H9 (cell line): ENCODE data around the gene RABGEF1. TPM values are rescaled to one million over a fixed set of nuclear protein-coding genes. Genes with fewer than 3 reads are reported as not detected.

Source experiments
- DNase-seq: peaks from one replicate; pipeline ENCODE4 v3.0.0-alpha.2; 2017
- H2AFZ ChIP-seq: one replicate; pipeline ENCODE4 v1.6.1; 2013; ENCODE audit warnings: mild to moderate bottlenecking, low read length, control low read depth, moderate library complexity
- H2AK5ac ChIP-seq: 2 replicates; pipeline ENCODE4 v1.6.1; 2013; ENCODE audit warnings: low read length, control low read depth, mixed read lengths; ENCODE audit not compliant: insufficient read length
- H2BK120ac ChIP-seq: one replicate; pipeline ENCODE4 v1.6.1; 2013; ENCODE audit warnings: low read depth, mild to moderate bottlenecking, low read length, control low read depth, inconsistent platforms; ENCODE audit not compliant: poor library complexity, severe bottlenecking
- H2BK12ac ChIP-seq: 2 replicates; pipeline ENCODE4 v1.6.1; 2013; ENCODE audit warnings: low read length, control low read depth, mixed read lengths, low read depth; ENCODE audit not compliant: insufficient read length
- H2BK15ac ChIP-seq: 2 replicates; pipeline ENCODE4 v1.6.1; 2013; ENCODE audit warnings: low read depth, low read length, control low read depth
- H2BK20ac ChIP-seq: one replicate; pipeline ENCODE4 v1.6.1; 2013; ENCODE audit warnings: low read depth, mild to moderate bottlenecking, low read length, control low read depth, inconsistent platforms; ENCODE audit not compliant: poor library complexity, severe bottlenecking
- H2BK5ac ChIP-seq: 2 replicates; pipeline ENCODE4 v1.6.1; 2013; ENCODE audit warnings: low read length, control low read depth, mixed read lengths; ENCODE audit not compliant: insufficient read length
- H3K14ac ChIP-seq: 2 replicates; pipeline ENCODE4 v1.6.1; 2013; ENCODE audit warnings: low read length, control low read depth; ENCODE audit not compliant: insufficient read depth
- H3K18ac ChIP-seq: 2 replicates; pipeline ENCODE4 v1.6.1; 2013; ENCODE audit warnings: low read depth, mild to moderate bottlenecking, mixed read lengths, low read length, control low read depth; ENCODE audit not compliant: insufficient read length
- H3K23ac ChIP-seq: 2 replicates; pipeline ENCODE4 v1.6.1; 2013; ENCODE audit warnings: low read length, control low read depth, mixed read lengths, low read depth; ENCODE audit not compliant: insufficient read length
- H3K23me2 ChIP-seq: 2 replicates; pipeline ENCODE4 v1.6.1; 2013; ENCODE audit warnings: low read depth, mild to moderate bottlenecking, mixed read lengths, low read length, control low read depth; ENCODE audit not compliant: insufficient read length, poor library complexity, severe bottlenecking
- H3K27ac ChIP-seq: 2 replicates; pipeline ENCODE4 v1.5.1; 2013; ENCODE audit warnings: low read length, control low read depth, mixed read lengths, low read depth; ENCODE audit not compliant: insufficient read length
- H3K27me3 ChIP-seq: 2 replicates; pipeline ENCODE4 v1.6.1; 2013; ENCODE audit warnings: low read length, control low read depth, inconsistent platforms; ENCODE audit not compliant: insufficient read depth
- H3K4ac ChIP-seq: 2 replicates; pipeline ENCODE4 v1.6.1; 2013; ENCODE audit warnings: low read depth, mild to moderate bottlenecking, control low read depth, inconsistent platforms, low read length, moderate library complexity
- H3K4me1 ChIP-seq: 2 replicates; pipeline ENCODE4 v1.6.1; 2013; ENCODE audit warnings: low read length, control low read depth, inconsistent platforms; ENCODE audit not compliant: insufficient read depth
- H3K4me2 ChIP-seq: 2 replicates; pipeline ENCODE4 v1.6.1; 2013; ENCODE audit warnings: low read length, control low read depth, mixed read lengths; ENCODE audit not compliant: insufficient read length, insufficient read depth
- H3K56ac ChIP-seq: 2 replicates; pipeline ENCODE4 v1.6.1; 2013; ENCODE audit warnings: low read depth, mild to moderate bottlenecking, mixed read lengths, low read length, control low read depth; ENCODE audit not compliant: insufficient read length
- H3K79me1 ChIP-seq: 2 replicates; pipeline ENCODE4 v1.6.1; 2013; ENCODE audit warnings: low read depth, mild to moderate bottlenecking, moderate library complexity, low read length, control low read depth, inconsistent platforms; ENCODE audit not compliant: insufficient read depth, poor library complexity, severe bottlenecking
- H3K79me2 ChIP-seq: 2 replicates; pipeline ENCODE4 v1.6.1; 2013; ENCODE audit warnings: low read length, control low read depth, inconsistent platforms; ENCODE audit not compliant: insufficient read depth
- H3K9ac ChIP-seq: 2 replicates; pipeline ENCODE4 v1.6.1; 2013; ENCODE audit warnings: low read length, control low read depth, mixed read lengths; ENCODE audit not compliant: insufficient read length; ENCODE audit errors: extremely low read depth
- H3K9me3 ChIP-seq: one replicate; pipeline ENCODE4 v1.6.1; 2013; ENCODE audit warnings: low read depth, low read length, inconsistent platforms; ENCODE audit not compliant: control insufficient read depth
- H3T11ph ChIP-seq: one replicate; pipeline ENCODE4 v1.6.1; 2013; ENCODE audit warnings: mild to moderate bottlenecking, low read length, control low read depth, inconsistent platforms
- H4K20me1 ChIP-seq: one replicate; pipeline ENCODE4 v1.6.1; 2013; ENCODE audit not compliant: control insufficient read depth, insufficient read length, insufficient read depth
- H4K5ac ChIP-seq: 2 replicates; pipeline ENCODE4 v1.6.1; 2013; ENCODE audit warnings: low read depth, mild to moderate bottlenecking, mixed read lengths, low read length, control low read depth; ENCODE audit not compliant: insufficient read length
- H4K8ac ChIP-seq: replicated peaks from 2 replicates; pipeline ENCODE4 v1.6.1; 2013; ENCODE audit warnings: low read length, control low read depth, mixed read lengths, low read depth; ENCODE audit not compliant: insufficient read length
- H4K91ac ChIP-seq: 2 replicates; pipeline ENCODE4 v1.6.1; 2013; ENCODE audit warnings: low read depth, mild to moderate bottlenecking, moderate library complexity, mixed read lengths, low read length, control low read depth; ENCODE audit not compliant: insufficient read length
- H3K27ac Mint-ChIP-seq, 3 experiments: 2 replicates in 2 of 3; 3 replicates in 1 of 3; pipeline ENCODE4 v1.8.0; 2020 to 2021; ENCODE audit warnings: mixed read lengths in 3 of 3, mild to moderate bottlenecking in 1 of 3, moderate library complexity in 1 of 3
- H3K27me3 Mint-ChIP-seq: 2 replicates; pipeline ENCODE4 v1.8.0; 2021; ENCODE audit warnings: low read depth, mild to moderate bottlenecking, moderate library complexity, mixed read lengths
- H3K36me3 Mint-ChIP-seq, 3 experiments: 2 replicates in 2 of 3; 3 replicates in 1 of 3; pipeline ENCODE4 v1.8.0; 2020 to 2021; ENCODE audit warnings: low read depth in 3 of 3, mixed read lengths in 3 of 3; ENCODE audit not compliant: insufficient read depth in 1 of 3
- H3K4me1 Mint-ChIP-seq, 2 experiments: 2 replicates each; pipeline ENCODE4 v1.8.0; 2020; ENCODE audit warnings: mixed read lengths in 2 of 2
- H3K4me3 Mint-ChIP-seq, 2 experiments: 2 replicates in 1 of 2; 3 replicates in 1 of 2; pipeline ENCODE4 v1.8.0; 2020 to 2021; ENCODE audit warnings: mild to moderate bottlenecking in 2 of 2, mixed read lengths in 2 of 2, moderate library complexity in 1 of 2
- H3K9me3 Mint-ChIP-seq, 2 experiments: 2 replicates in 1 of 2; 3 replicates in 1 of 2; pipeline ENCODE4 v1.8.0; 2020; ENCODE audit warnings: mild to moderate bottlenecking in 2 of 2, mixed read lengths in 2 of 2, moderate library complexity in 1 of 2
- WGBS: extraction: QIAGEN DNeasy Blood & Tissue Kit; methylation state at CpG from one replicate; pipeline ENCODE4 v1.1.7; 2013; ENCODE audit warnings: missing lambda C conversion rate, low lambda C conversion rate, mixed read lengths; ENCODE audit not compliant: insufficient read length; ENCODE audit errors: extremely low coverage; 5-methylcytosine and 5-hydroxymethylcytosine counted together
- total RNA-seq: library from RNA; stranded (reverse); gene quantifications from 2 replicates; pipeline ENCODE4 v1.2.1, GENCODE V29; 2021
- TF ChIP-seq, protein P1 (sequence below): fragments of 200-600 bp; sonication (generic); conservative IDR thresholded peaks from 3 replicates; pipeline ENCODE4 v1.8.0; 2021; ENCODE audit warnings: antibody characterized with exemption, mild to moderate bottlenecking

The RABGEF1 gene
- total RNA-seq, 1 experiment from 2014 or later: 17.3 TPM

- H2BK20ac ChIP-seq: no peak overlapping the region
- no peak overlapping the region for H4K8ac ChIP-seq
- no peak overlapping the region for H2BK5ac ChIP-seq
- no CpG with 5 or more reads among the region's 5 CpGs for WGBS
- H4K20me1 ChIP-seq: peaks cover 3% of the 10 kb centered on the region
- H3K56ac ChIP-seq: no peak overlapping the region
- H2AK5ac ChIP-seq: no peak overlapping the region
- no peaks in the 10 kb centered on the region for H3K4me1 ChIP-seq
- no peak overlapping the region for H4K91ac ChIP-seq
- Mint-ChIP-seq H3K36me3 (peaks cover 0 to 3% (median 0%) of the 10 kb centered on the region in 3 experiments; a peak in 1 of 7 replicates), H3K4me3 (peak overlapping the region in 1 of 2 experiments; percentile 9; a peak in 1 of 5 replicates), H3K27me3 (no peaks in the 10 kb centered on the region), H3K4me1 (no peaks in the 10 kb centered on the region), H3K9me3 (peaks cover 0 to 5% of the 10 kb centered on the region in 2 experiments; a peak in 2 of 5 replicates), H3K27ac (no peak overlapping the region)
- no peak overlapping the region for H2BK15ac ChIP-seq
- no peaks in the 10 kb centered on the region for H3K23me2 ChIP-seq
- no peaks in the 10 kb centered on the region for H3K79me1 ChIP-seq
- no peak overlapping the region for H4K5ac ChIP-seq
- no peak overlapping the region for H2AFZ ChIP-seq
- H3K23ac ChIP-seq: no peak overlapping the region
- no peak overlapping the region for H3K14ac ChIP-seq
- no peaks in the 10 kb centered on the region for H3K9me3 ChIP-seq
- H3T11ph ChIP-seq: no peak overlapping the region
- TF ChIP-seq, protein P1, sequence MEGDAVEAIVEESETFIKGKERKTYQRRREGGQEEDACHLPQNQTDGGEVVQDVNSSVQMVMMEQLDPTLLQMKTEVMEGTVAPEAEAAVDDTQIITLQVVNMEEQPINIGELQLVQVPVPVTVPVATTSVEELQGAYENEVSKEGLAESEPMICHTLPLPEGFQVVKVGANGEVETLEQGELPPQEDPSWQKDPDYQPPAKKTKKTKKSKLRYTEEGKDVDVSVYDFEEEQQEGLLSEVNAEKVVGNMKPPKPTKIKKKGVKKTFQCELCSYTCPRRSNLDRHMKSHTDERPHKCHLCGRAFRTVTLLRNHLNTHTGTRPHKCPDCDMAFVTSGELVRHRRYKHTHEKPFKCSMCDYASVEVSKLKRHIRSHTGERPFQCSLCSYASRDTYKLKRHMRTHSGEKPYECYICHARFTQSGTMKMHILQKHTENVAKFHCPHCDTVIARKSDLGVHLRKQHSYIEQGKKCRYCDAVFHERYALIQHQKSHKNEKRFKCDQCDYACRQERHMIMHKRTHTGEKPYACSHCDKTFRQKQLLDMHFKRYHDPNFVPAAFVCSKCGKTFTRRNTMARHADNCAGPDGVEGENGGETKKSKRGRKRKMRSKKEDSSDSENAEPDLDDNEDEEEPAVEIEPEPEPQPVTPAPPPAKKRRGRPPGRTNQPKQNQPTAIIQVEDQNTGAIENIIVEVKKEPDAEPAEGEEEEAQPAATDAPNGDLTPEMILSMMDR: peak; percentile 93
- no peak overlapping the region for H2BK12ac ChIP-seq
- H3K4ac ChIP-seq: no peak overlapping the region
- no peak overlapping the region for H3K18ac ChIP-seq
- no peak overlapping the region for H2BK120ac ChIP-seq
- no peaks in the 10 kb centered on the region for H3K79me2 ChIP-seq
- no peak overlapping the region for H3K27ac ChIP-seq
- DNase-seq: peak; percentile 83
- H3K4me2 ChIP-seq: no peak overlapping the region
- no peak overlapping the region for H3K9ac ChIP-seq
- no peaks in the 10 kb centered on the region for H3K27me3 ChIP-seq
Measured at GRCh38 chr7:66837007-66837406, 96.5 kb downstream of the RABGEF1 start.
